HG02973 (cell line): ENCODE results near the gene TEX14.

Experiments
- ATAC-seq: cut with Tn5 transposase; IDR thresholded peaks from one replicate; pipeline ENCODE4 v1.9.1; 2021; ENCODE audit warnings: moderate library complexity; ENCODE audit not compliant: unreplicated experiment

TEX14 gene

DNA sequence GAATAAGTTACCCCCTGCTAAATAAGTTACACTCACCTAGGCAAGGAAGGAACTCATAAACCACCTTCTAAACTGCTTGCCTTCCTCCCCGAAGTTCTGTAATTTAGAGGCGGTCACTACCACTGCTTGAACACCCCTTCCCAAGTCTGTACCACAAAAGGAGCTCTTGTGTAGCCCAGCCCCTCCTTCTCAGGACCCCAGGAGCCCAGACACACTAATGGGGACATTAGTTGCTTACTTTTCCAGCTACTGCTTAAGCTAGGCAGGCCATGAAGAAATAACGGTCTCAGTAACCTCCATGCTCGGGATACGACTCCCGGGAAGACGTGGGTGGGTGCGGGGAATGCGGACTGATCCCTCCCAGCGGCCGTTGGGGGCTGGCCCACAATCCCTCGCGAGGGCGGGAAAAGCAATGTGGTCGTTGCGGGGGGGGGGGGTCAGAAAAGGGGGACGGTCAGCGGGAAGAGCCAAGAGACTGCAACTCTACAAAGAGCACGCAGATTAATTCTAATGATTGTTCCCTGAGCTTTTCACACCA lies at the start of gene TEX14:
TSS of gene TEX14 (minus strand) at position 345 of the 538 bp plus-strand sequence. CDS start 40,044 bp downstream, outside the sequence.
- no peak for ATAC-seq

DNA sequence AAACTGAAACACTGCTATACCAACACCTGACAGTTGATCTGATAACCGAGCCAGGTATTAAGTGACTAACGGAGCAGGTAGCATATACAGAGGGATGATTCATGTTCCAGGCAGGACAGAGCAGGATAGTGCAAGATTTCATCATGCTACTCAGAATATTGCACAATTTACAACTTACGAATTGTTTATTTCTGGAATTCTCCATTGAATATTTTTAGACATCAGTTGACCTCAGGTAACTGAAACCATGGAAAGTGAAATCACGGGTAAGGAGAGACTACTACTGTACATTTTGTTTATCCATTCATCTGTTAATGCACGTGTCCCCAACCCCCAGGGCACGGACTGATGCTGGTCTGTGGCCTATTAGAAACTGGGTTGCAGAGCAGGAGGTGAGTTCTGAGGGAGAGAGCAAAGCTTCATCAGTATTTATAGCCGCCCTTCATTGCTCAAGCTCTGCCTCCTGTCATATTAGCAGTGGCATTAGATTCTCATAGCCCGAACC lies 49.3 kb upstream of the TEX14 start:
- no peak for ATAC-seq

DNA sequence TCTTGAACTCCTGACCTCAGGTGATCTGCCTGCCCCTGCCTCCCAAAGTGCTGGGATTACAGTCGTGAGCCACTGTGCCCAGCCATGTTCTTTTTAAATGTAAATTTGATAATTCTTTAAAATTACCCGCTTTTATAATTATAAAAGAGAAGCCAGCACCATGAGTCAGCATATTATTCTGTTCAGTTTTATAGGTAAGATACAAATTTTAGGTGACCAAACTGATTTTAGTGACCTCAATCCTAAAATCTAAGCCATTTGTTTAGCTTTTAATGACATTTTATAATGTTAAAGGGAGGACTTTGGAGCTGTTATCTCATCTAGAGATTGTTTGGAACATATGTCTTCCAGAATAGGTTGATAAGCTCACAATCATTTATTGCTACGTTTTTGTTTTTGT lies 43.0 kb upstream of the TEX14 start:
- no peak for ATAC-seq

DNA sequence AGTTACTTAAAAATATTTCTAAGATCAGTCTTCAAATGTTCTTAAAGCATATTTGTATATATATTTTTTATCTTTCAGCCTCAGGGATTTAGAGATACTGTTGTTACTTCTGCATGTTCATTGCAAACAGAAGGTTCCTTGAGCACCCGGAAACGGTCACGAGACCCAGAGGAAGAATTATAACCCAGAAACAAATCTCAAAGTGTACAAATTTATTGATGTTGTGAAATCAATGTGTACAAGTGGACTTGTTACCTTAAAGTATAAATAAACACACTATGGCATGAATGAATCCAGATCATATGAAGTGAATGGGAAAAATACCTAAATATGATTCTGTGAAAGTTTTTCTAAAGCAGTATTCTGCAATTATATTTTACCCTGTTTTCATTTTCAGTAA lies 42.2 kb upstream of the TEX14 start:
- no peak for ATAC-seq

GRCh38 chr17:58730937-58731336 lies 39.1 kb upstream of the TEX14 start:
- ATAC-seq = no peak

DNA sequence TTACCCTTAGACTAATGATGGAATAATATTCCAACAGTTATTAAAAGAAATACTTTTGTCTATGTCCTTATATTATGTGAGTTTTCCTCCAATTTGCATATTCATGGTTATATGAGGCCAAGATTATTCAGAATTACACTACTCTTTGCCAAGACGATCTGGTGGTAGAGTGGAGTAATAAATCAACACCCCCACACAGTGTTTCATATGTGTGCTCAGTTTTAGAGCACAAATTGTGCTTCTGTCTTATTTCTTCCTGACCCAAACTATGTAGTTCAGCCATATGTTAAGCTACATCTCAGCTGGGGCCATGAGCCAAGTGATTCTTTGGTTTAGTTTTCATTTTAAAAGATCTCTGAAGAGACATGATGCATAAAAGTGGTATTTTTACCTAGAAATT lies 37.0 kb upstream of the TEX14 start:
- ATAC-seq = no peak

GRCh38 chr17:58722696-58723095 lies 30.9 kb upstream of the TEX14 start:
- ATAC-seq = no peak

DNA sequence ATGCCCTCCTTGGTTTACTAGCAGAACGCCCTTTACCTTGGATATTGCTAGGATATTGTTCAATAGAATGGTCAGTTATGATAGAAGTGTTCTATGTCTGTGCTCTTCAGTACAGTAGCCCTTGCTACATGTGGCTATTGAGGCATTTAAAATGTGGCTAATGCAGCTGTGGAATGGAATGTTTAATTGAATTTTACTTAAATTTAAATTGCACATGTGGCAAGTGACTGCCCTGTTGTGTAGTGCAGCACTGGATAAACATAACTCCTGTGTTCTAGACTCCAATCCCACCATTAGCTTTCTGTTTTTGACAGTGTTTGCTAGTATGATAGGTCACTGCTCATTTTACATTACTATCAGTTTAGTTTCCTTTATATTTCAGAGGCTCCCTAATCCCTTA lies 30.4 kb upstream of the TEX14 start:
- no peak for ATAC-seq

DNA sequence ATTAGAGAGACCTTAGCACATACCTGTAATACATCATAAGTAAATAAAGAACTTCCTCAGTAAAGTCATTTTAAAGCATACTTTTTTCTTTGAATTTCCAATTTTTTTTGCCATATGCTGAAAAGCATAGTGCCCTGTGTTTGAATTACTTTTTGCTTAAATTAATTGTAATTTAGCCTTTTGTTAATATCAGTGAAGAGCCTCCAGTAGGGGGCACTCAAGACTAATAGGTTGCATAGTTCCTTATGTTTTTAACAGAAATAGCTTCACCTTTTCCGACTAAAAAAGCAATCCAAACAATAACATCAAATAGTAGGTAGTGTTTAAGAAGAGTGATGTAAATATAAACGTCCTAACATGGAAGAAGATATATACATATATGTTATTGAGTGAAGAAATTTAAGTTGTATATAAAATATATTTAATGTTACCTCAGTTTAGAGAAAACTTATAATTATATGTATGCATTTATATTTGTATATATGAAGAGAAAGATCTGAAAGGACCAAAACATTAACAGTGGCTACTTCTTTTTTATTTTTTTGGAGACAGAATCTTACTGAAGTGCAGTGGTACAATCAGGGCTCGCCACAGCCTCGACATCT lies 19.2 kb upstream of the TEX14 start:
- no peak for ATAC-seq

- no peak for ATAC-seq
Measured at GRCh38 chr17:58706351-58707140, 14.7 kb upstream of the TEX14 start.

DNA sequence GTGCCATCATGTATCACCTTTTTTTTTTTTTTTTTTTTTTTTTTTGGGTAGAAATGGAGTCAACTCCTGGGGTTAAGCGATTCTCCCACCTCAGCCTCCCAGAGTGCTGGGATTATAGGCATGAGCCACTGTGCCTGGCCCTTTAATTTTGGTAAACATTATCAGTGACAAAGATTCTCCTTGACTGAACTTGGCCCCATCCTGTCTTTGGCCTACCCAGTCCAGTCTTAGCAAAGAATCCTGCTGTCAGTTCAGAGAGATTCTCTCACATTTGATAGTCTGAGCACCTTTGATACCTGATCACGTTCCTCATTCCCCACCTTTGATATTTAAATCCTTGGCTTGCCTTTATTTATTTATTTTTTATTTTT lies 12.1 kb upstream of the TEX14 start:
- ATAC-seq = no peak

DNA sequence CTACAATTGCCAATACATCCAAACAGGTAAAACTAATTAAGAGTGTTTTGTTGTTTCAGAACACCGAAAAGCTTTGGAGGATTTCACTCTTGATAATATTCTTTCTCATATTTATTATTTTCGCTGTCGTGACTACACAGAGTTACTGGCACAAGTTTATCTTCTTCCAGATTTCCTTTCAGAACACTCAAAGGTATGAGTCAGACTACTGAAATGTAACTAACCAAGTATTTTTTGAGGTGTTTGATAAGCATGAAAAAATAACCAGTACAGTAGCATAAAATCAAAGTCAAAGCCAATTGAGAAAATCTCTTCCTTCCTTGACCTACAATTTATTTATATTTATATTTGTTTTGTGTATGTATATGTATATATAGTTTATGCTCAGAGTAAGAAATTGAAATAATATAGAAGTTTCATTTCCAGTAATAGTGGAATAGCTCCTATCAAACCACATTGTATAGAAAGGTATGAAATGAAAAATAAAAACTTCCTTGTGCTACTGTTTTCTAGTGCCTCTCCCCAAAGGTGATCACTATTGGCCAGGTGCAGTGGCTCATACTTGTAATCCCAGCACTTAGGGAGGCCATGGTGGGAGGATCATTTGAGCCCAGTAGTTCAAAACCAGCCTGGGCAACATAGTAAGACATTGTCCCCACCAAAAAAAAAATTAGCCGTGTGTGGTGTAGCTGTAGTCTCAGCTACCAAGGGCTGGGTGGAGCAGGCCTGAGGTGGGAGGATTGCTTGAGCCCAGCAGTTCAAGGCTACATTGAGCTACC lies 11.5 kb upstream of the TEX14 start:
- ATAC-seq = no peak

GRCh38 chr17:58702708-58703107 lies 10.9 kb upstream of the TEX14 start:
- ATAC-seq = no peak

DNA sequence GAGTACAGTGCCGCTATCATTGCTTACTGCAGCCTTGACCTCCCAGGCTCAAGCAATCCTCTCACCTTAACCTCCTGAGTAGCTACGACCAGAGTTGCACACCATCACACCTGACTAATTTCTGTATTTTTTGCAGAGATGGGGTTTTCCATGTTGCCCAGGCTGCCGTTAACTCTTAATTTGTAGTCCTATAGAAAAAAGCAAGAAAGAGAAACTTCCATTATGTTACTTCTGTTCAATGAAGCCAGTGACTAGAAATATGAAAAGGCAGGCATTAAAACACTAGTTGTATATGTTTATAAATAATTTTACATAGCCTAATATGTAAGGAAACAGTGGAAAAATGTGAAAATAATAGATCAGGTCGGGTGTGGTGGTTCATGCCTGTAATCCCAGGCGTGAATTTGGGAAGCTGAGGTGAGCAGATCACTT lies 10.2 kb upstream of the TEX14 start:
- ATAC-seq = no peak

GRCh38 chr17:58699771-58700170 lies 7.9 kb upstream of the TEX14 start:
- no peak for ATAC-seq

DNA sequence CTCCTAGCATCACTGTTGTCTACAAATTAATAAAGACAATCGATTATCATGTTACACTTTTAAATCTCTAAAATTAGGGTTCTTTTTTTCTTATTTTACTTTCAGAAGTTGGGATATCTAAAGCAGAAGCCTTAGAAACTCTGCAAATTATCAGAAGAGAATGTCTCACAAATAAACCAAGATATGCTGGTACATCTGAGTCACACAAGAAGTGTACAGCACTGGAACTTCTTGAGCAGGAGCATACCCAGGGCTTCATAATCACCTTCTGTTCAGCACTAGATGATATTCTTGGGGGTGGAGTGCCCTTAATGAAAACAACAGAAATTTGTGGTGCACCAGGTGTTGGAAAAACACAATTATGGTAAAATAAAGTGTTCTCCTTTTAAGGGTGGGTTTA lies 3.0 kb upstream of the TEX14 start:
- ATAC-seq = no peak

DNA sequence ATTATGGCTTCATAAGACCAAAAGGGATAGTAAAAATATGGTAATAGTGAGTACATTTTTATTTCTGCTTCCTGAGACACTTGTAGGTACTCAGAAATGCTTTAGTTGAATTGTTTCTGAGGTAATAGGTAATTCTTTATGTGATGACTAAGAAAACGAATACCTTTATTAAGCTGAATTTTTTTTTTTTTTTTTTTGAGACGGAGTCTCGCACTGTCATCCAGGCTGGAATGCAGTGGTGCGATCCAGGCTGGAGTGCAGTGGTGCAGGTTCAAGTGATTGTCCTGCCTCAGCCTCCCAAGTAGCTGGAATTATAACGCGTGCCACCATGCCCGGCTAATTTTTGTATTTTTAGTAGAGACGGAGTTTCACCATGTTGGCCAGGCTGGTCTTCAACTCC lies 2.5 kb upstream of the TEX14 start:
- ATAC-seq = no peak

DNA sequence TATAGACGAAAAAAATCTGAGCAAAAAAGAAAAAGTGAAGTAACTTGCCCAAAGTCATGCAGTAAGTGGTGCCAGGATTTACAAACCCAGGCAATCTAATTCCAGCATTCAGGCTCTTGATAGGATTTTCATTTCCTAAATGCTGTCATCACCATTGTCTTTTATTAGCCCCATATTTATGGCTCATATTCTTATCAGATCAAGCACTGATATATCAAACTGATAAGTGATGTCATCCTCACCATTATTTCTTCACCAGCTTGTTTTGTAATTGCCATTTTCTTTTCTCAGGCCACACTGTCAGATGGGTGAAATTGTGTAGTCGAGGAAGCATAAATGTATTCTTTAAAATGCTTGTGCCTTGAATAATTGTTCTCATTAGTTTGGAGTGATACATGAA lies 1.9 kb upstream of the TEX14 start:
- no peak for ATAC-seq

DNA sequence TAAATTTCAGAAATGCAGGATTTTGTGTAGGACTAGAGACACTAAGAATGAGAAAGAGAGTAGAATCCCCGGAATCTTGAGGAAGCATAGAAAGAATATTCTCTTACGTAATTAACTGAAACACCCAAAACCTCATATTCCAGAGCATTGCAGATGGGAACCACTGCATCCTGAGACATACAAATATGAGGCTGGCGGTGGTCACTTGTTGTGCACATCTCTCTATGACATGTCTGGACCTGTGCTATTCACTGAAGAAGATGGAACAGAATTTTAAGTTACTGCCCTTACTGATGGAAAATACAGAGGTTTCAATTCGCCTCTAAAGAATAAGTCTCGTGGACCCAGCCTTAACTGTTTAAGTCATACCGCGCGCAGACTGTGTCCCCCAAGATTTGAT lies 1.4 kb upstream of the TEX14 start:
- ATAC-seq = no peak

DNA sequence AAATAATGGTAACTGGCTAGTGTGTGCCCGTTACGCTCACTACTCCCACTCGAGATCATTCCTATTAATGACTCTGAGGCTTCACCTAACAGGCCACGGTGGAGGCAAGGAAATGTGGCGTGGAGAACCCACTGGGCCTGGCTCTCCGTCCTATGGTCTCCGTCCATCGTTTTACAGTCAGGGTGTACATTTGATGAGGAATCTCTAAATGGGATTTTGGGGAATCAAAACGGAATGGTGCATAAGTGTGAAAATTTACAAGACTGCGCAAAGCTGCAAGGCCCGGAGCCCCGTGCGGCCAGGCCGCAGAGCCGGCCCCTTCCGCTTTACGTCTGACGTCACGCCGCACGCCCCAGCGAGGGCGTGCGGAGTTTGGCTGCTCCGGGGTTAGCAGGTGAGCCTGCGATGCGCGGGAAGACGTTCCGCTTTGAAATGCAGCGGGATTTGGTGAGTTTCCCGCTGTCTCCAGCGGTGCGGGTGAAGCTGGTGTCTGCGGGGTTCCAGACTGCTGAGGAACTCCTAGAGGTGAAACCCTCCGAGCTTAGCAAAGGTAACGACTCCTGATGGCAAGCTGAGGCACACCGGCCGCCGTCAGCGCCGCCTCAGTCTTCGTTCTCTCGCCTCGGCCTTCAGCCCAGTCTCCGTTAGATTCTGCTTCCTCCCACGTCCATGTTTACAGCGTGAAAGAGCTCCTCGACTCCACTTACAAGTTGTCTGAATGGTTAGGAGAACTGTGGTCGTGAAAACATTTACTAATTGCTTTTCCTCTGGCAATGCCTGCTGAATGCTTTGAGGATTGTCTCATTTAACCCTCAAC lies 602 bp upstream of the TEX14 start, which contains the start of gene RAD51C:
TSS of gene RAD51C (plus strand) at position 364 of the 817 bp plus-strand sequence. CDS start at position 406, 42 bp downstream.
- ATAC-seq = peak; percentile 96
